ENCODE data around the gene SEPTIN14.

DNA sequence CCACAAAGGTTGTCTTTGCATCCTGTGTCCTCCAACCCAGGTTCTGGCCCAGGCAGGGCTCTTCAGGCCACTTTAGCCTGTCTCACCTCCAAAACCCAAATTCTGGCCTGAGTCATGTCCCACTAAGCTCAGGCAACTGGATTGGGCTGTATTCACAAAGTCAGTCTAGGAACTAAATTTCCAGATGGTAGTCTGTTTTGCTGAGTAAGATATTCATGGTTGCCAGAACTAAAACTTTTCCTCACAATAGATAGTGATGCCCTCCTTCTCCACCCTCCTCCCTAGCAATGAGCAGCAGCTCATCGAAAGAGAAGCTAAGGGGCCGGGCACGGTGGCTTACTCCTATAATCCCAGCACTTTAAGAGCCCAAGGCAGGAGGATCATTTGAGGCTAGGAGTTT, 21.8 kb upstream of the SEPTIN14 start:
- TF ChIP-seq, protein P1, sequence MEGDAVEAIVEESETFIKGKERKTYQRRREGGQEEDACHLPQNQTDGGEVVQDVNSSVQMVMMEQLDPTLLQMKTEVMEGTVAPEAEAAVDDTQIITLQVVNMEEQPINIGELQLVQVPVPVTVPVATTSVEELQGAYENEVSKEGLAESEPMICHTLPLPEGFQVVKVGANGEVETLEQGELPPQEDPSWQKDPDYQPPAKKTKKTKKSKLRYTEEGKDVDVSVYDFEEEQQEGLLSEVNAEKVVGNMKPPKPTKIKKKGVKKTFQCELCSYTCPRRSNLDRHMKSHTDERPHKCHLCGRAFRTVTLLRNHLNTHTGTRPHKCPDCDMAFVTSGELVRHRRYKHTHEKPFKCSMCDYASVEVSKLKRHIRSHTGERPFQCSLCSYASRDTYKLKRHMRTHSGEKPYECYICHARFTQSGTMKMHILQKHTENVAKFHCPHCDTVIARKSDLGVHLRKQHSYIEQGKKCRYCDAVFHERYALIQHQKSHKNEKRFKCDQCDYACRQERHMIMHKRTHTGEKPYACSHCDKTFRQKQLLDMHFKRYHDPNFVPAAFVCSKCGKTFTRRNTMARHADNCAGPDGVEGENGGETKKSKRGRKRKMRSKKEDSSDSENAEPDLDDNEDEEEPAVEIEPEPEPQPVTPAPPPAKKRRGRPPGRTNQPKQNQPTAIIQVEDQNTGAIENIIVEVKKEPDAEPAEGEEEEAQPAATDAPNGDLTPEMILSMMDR (IDR thresholded peaks at IDR 0.05; ENCODE audit: insufficient read depth, low read length, poor library complexity, severe bottlenecking) = no peak
- TF ChIP-seq EZH2phosphoT487 (conservative IDR thresholded peaks at IDR 0.05; ENCODE audit: low read length) = no peak
